MM.1S (cell line): ENCODE measurements around the gene ZNF805.

ENCODE experiments used
- EZH2 ChIP-seq: fragments of 300-600 bp; sonication (generic); optimal IDR thresholded peaks from 2 replicates; pipeline ENCODE3; 2017; ENCODE audit warnings: low read depth, mild to moderate bottlenecking, antibody characterized with exemption, low read length, mixed read lengths
- TF ChIP-seq, protein P1 (sequence below): fragments of 300-600 bp; sonication (generic); IDR thresholded peaks from 2 replicates; pipeline ENCODE4 v1.5.1; 2016; ENCODE audit warnings: antibody characterized with exemption, low read length, mixed read lengths

DNA sequence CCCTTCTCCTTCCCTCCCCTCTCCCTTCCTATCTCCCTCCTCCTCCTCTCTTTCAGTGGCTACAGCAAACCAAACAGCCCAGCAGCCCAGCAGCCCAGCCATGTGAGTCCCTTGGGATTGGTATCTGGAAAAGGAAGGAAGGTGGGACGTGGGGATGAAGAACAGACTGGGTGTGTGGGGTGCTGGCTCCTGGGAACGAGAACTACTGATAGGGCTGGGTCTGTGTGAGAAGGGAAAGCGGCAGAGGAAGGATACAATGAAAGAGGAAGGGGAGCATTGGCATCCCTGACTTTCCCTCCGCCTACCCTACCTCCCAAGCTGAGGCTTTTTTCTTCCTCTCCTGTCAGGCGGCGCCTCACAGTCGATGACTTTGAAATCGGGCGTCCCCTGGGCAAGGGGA is 8.7 kb upstream of the ZNF805 start:
- TF ChIP-seq, protein P1, sequence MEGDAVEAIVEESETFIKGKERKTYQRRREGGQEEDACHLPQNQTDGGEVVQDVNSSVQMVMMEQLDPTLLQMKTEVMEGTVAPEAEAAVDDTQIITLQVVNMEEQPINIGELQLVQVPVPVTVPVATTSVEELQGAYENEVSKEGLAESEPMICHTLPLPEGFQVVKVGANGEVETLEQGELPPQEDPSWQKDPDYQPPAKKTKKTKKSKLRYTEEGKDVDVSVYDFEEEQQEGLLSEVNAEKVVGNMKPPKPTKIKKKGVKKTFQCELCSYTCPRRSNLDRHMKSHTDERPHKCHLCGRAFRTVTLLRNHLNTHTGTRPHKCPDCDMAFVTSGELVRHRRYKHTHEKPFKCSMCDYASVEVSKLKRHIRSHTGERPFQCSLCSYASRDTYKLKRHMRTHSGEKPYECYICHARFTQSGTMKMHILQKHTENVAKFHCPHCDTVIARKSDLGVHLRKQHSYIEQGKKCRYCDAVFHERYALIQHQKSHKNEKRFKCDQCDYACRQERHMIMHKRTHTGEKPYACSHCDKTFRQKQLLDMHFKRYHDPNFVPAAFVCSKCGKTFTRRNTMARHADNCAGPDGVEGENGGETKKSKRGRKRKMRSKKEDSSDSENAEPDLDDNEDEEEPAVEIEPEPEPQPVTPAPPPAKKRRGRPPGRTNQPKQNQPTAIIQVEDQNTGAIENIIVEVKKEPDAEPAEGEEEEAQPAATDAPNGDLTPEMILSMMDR = no peak
- TF ChIP-seq EZH2 = no peak
